ENCODE data around the gene RFFL. TPM values are rescaled to one million over a fixed set of nuclear protein-coding genes. Genes with fewer than 3 reads are reported as not detected.
"Not testable (repeated sequence)": the region's sequence is repeated elsewhere in the genome, so short reads cannot be mapped to it uniquely, and the experiment has no call there.

Gene RFFL
- 10 to 100 TPM; 12.9 to 16.6 TPM for total RNA-seq
- polyA plus RNA-seq (ENCODE audit: insufficient read length in 2 of 2), result 10 to 100 TPM; 23.0 to 28.1 TPM
- long read RNA-seq, donor 1, partial matches to known transcripts, result 0 of 1 reads
- long read RNA-seq, donor 1, other reads (novel, unspliced or antisense), result 0 of 1 reads
- long read RNA-seq, donor 2, full-length matches to known transcripts, result 1 of 1 reads
- long read RNA-seq, donor 2, partial matches to known transcripts, result 0 of 1 reads
- long read RNA-seq, donor 2, other reads (novel, unspliced or antisense), result 0 of 1 reads
- long read RNA-seq, donor 3, result 0 reads
- long read RNA-seq, donor 4, full-length matches to known transcripts, result 1 of 1 reads
- long read RNA-seq, donor 4, partial matches to known transcripts, result 0 of 1 reads
- long read RNA-seq, donor 4, other reads (novel, unspliced or antisense), result 0 of 1 reads

- DNase-seq (ENCODE audit: low read depth in 4 of 6, low spot score in 6 of 6), result peak in 3 of 6 donors; percentile 37 to 77 (median 75)
- 8% methylated on average over 5 of the region's 6 CpGs for WGBS (ENCODE audit: insufficient coverage)
- H3K27ac ChIP-seq (ENCODE audit: low read depth, low read length), result no peak within 1 kb of the TSS
- peaks cover 4% of the 10 kb centered on the region for H3K4me1 ChIP-seq (ENCODE audit: control insufficient read depth, insufficient read depth, low read length)
- no peaks in the 10 kb centered on the region for H3K9me3 ChIP-seq (ENCODE audit: control insufficient read depth, insufficient read depth, low read length)
- H3K4me3 ChIP-seq (ENCODE audit: low read depth, low read length), result no peak within 1 kb of the TSS
- H3K36me3 ChIP-seq (ENCODE audit: control insufficient read depth, insufficient read depth, low read length), result no peaks in the 10 kb centered on the region
- H3K27me3 ChIP-seq (ENCODE audit: control insufficient read depth, insufficient read depth, low read length), result no peaks in the 10 kb centered on the region
Observed at GRCh38 chr17:35063514-35064223, at the start of gene RFFL. TSS of gene RFFL (minus strand) at chr17:35063707. CDS start at chr17:35026553, 37,154 bp downstream.

DNA sequence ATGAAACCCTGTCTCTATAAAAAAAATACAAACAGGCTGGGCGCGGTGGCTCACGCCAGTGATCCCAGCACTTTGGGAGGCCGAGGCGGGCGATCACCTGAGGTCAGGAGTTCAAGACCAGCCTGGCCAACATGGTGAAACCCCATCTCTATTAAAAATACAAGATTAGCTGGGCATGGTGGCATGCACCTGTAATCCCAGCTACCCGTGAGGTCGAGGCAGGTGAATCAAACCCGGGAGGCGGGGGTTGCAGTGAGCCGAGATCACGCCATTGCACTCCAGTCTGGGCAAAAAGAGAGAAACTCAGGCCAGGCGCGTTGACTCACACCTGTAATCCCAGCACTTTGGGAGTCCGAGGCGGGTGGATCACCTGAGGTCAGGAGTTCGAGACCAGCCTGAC lies 47.3 kb upstream of the RFFL start:
- DNase-seq (ENCODE audit: low read depth in 4 of 6, low spot score in 6 of 6); H3K27me3 ChIP-seq (ENCODE audit: control insufficient read depth, insufficient read depth, low read length); H3K9me3 ChIP-seq (ENCODE audit: control insufficient read depth, insufficient read depth, low read length); H3K4me3 ChIP-seq (ENCODE audit: low read depth, low read length); H3K4me1 ChIP-seq (ENCODE audit: control insufficient read depth, insufficient read depth, low read length); H3K27ac ChIP-seq (ENCODE audit: low read depth, low read length): not testable (repeated sequence)
- WGBS (ENCODE audit: insufficient coverage), result 97% methylated on average over 15 of the region's 17 CpGs
- H3K36me3 ChIP-seq (ENCODE audit: control insufficient read depth, insufficient read depth, low read length), result peaks cover 16% of the 10 kb centered on the region

GRCh38 chr17:35104844-35105450 lies 41.4 kb upstream of the RFFL start:
- H3K9me3 ChIP-seq (ENCODE audit: control insufficient read depth, insufficient read depth, low read length), result peaks cover 2% of the 10 kb centered on the region
- H3K36me3 ChIP-seq (ENCODE audit: control insufficient read depth, insufficient read depth, low read length), result peaks cover 48% of the 10 kb centered on the region
- no peaks in the 10 kb centered on the region for H3K27me3 ChIP-seq (ENCODE audit: control insufficient read depth, insufficient read depth, low read length)
- WGBS (ENCODE audit: insufficient coverage), result 100% methylated on average over 1 of the region's 5 CpGs
- H3K4me3 ChIP-seq (ENCODE audit: low read depth, low read length), result no peak overlapping the region
- no peak for DNase-seq (ENCODE audit: low read depth in 4 of 6, low spot score in 6 of 6)
- no peaks in the 10 kb centered on the region for H3K4me1 ChIP-seq (ENCODE audit: control insufficient read depth, insufficient read depth, low read length)
- no peak overlapping the region for H3K27ac ChIP-seq (ENCODE audit: low read depth, low read length)

GRCh38 chr17:35103271-35103670 lies 39.8 kb upstream of the RFFL start:
- Histone ChIP-seq H3K27ac (ENCODE audit: low read depth, low read length) (no peak overlapping the region), H3K4me1 (ENCODE audit: control insufficient read depth, insufficient read depth, low read length) (no peaks in the 10 kb centered on the region), H3K4me3 (ENCODE audit: low read depth, low read length) (no peak overlapping the region), H3K9me3 (ENCODE audit: control insufficient read depth, insufficient read depth, low read length) (peaks cover 2% of the 10 kb centered on the region), H3K27me3 (ENCODE audit: control insufficient read depth, insufficient read depth, low read length) (no peaks in the 10 kb centered on the region), H3K36me3 (ENCODE audit: control insufficient read depth, insufficient read depth, low read length) (peaks cover 52% of the 10 kb centered on the region)
- DNase-seq (ENCODE audit: low read depth in 4 of 6, low spot score in 6 of 6), result no peak
- 97% methylated on average over 4 of the region's 5 CpGs for WGBS (ENCODE audit: insufficient coverage)

DNA sequence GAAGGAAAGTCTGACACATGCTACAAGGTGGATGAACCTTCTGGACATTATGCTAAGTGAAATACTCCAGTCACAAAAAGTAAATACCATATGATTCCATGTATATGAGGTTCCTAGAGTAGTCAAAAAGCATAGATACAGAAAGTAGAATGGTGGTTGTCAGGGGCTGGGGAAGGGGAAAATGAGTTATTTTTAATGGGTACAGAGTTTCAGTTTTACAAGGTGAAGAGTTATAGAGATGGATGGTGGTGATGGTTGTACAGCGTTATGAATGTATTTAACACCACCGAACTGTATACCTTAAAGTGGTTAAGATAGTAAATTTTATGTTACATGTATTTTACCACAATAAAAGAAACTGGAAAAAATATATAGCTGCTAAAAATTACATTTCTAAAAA lies 38.2 kb upstream of the RFFL start:
- peaks cover 47% of the 10 kb centered on the region for H3K36me3 ChIP-seq (ENCODE audit: control insufficient read depth, insufficient read depth, low read length)
- no peak overlapping the region for H3K27ac ChIP-seq (ENCODE audit: low read depth, low read length)
- DNase-seq (ENCODE audit: low read depth in 4 of 6, low spot score in 6 of 6), result no peak
- no peak overlapping the region for H3K4me3 ChIP-seq (ENCODE audit: low read depth, low read length)
- no CpG with 5 or more reads among the region's 2 CpGs for WGBS (ENCODE audit: insufficient coverage)
- H3K9me3 ChIP-seq (ENCODE audit: control insufficient read depth, insufficient read depth, low read length), result peaks cover 2% of the 10 kb centered on the region
- no peaks in the 10 kb centered on the region for H3K27me3 ChIP-seq (ENCODE audit: control insufficient read depth, insufficient read depth, low read length)
- no peaks in the 10 kb centered on the region for H3K4me1 ChIP-seq (ENCODE audit: control insufficient read depth, insufficient read depth, low read length)

DNA sequence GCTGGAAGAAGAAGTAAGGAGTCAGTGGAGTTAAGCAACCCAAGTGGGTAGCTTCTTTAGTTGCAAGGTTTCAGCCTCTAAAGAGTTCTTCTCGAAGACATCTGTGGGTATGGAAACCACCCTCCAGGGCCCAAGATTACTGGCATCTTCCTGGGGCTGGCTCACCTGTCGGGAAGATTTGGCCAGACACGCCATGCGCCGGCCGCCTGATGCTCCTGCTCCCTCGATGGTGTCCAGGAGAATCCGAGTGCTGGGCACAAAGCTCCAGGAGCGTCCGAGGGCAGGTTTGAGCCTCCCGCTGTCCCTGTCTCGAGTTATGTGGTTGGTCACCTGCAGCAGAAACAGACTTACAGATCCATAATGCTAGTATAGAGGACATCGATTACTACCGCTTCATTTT lies 37.5 kb upstream of the RFFL start:
- WGBS (ENCODE audit: insufficient coverage), result 96% methylated on average over 14 of the region's 14 CpGs
- peaks cover 2% of the 10 kb centered on the region for H3K9me3 ChIP-seq (ENCODE audit: control insufficient read depth, insufficient read depth, low read length)
- H3K27ac ChIP-seq (ENCODE audit: low read depth, low read length), result no peak overlapping the region
- no peaks in the 10 kb centered on the region for H3K27me3 ChIP-seq (ENCODE audit: control insufficient read depth, insufficient read depth, low read length)
- DNase-seq (ENCODE audit: low read depth in 4 of 6, low spot score in 6 of 6), result no peak
- no peaks in the 10 kb centered on the region for H3K4me1 ChIP-seq (ENCODE audit: control insufficient read depth, insufficient read depth, low read length)
- no peak overlapping the region for H3K4me3 ChIP-seq (ENCODE audit: low read depth, low read length)
- H3K36me3 ChIP-seq (ENCODE audit: control insufficient read depth, insufficient read depth, low read length), result peaks cover 41% of the 10 kb centered on the region

DNA sequence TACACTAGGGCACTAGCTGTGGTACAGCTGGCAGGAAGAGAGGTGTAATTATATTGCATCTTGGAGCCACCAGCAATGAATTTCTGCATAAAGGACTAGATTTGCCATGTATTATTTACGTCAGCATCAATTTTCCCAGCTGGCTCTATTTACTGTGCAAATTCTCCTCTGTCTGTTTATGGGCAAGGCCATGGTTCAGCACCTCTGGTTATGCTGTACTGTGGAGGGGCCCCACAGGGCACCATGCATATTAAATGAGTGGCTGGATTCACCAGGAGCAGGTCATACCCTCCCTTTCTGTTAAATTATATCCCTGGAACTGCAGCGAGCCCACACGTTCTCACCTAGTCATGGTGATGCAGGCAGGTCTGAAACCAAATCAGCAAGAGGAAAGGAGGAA lies 36.4 kb upstream of the RFFL start:
- Histone ChIP-seq H3K9me3 (ENCODE audit: control insufficient read depth, insufficient read depth, low read length) (no peaks in the 10 kb centered on the region), H3K27me3 (ENCODE audit: control insufficient read depth, insufficient read depth, low read length) (no peaks in the 10 kb centered on the region), H3K4me3 (ENCODE audit: low read depth, low read length) (no peak overlapping the region), H3K36me3 (ENCODE audit: control insufficient read depth, insufficient read depth, low read length) (peaks cover 38% of the 10 kb centered on the region), H3K27ac (ENCODE audit: low read depth, low read length) (no peak overlapping the region), H3K4me1 (ENCODE audit: control insufficient read depth, insufficient read depth, low read length) (no peaks in the 10 kb centered on the region)
- DNase-seq (ENCODE audit: low read depth in 4 of 6, low spot score in 6 of 6), result no peak
- 87% methylated on average over 3 of the region's 3 CpGs for WGBS (ENCODE audit: insufficient coverage)

- H3K36me3 ChIP-seq (ENCODE audit: control insufficient read depth, insufficient read depth, low read length), result peaks cover 27% of the 10 kb centered on the region
- 94% methylated on average over 2 of the region's 2 CpGs for WGBS (ENCODE audit: insufficient coverage)
- H3K9me3 ChIP-seq (ENCODE audit: control insufficient read depth, insufficient read depth, low read length), result no peaks in the 10 kb centered on the region
- no peak overlapping the region for H3K4me3 ChIP-seq (ENCODE audit: low read depth, low read length)
- H3K27ac ChIP-seq (ENCODE audit: low read depth, low read length), result no peak overlapping the region
- H3K27me3 ChIP-seq (ENCODE audit: control insufficient read depth, insufficient read depth, low read length), result no peaks in the 10 kb centered on the region
- no peak for DNase-seq (ENCODE audit: low read depth in 4 of 6, low spot score in 6 of 6)
- no peaks in the 10 kb centered on the region for H3K4me1 ChIP-seq (ENCODE audit: control insufficient read depth, insufficient read depth, low read length)
Observed at GRCh38 chr17:35097776-35098175, 34.3 kb upstream of the RFFL start.

- Histone ChIP-seq H3K4me3 (ENCODE audit: low read depth, low read length) (no peak overlapping the region), H3K27me3 (ENCODE audit: control insufficient read depth, insufficient read depth, low read length) (no peaks in the 10 kb centered on the region), H3K4me1 (ENCODE audit: control insufficient read depth, insufficient read depth, low read length) (no peaks in the 10 kb centered on the region), H3K27ac (ENCODE audit: low read depth, low read length) (no peak overlapping the region), H3K36me3 (ENCODE audit: control insufficient read depth, insufficient read depth, low read length) (peaks cover 14% of the 10 kb centered on the region), H3K9me3 (ENCODE audit: control insufficient read depth, insufficient read depth, low read length) (no peaks in the 10 kb centered on the region)
- no peak for DNase-seq (ENCODE audit: low read depth in 4 of 6, low spot score in 6 of 6)
- no CpG with 5 or more reads among the region's 1 CpG for WGBS (ENCODE audit: insufficient coverage)
Observed at GRCh38 chr17:35095741-35096140, 32.2 kb upstream of the RFFL start.
